Measurements from ENCODE around the gene MAML3.
A peak's percentile ranks its signal among the peaks of the same experiment; 100 is the strongest.

Gene MAML3

DNA sequence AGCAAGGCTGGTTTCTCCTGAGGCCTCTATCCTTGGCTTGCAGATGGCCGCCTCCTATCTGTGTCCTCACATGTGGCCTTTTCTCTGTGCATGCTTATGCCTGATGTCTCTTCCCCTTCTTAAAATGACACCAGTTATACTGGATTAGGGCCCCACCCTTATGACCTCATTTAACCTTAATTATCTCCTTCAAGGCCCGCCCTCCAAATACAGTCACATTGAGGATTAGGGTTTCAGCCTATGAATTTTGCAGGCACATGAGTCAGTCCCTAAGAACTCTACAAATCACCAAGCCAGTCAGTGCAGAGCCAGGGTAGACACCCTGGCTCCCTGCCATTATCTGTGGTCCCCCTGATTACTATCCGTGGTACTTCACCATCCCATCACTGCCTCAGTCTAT, 51.6 kb downstream of the MAML3 start:
- DNase-seq (ENCODE audit: extremely low read depth in 1 of 2, low read depth in 1 of 2) = no peak

- no peak for DNase-seq (ENCODE audit: extremely low read depth in 1 of 2, low read depth in 1 of 2)
Observed at GRCh38 chr4:140100771-140101170, 53.2 kb downstream of the MAML3 start.

- DNase-seq (ENCODE audit: extremely low read depth in 1 of 2, low read depth in 1 of 2) = no peak
Observed at GRCh38 chr4:140099983-140100382, 54.0 kb downstream of the MAML3 start.

DNA sequence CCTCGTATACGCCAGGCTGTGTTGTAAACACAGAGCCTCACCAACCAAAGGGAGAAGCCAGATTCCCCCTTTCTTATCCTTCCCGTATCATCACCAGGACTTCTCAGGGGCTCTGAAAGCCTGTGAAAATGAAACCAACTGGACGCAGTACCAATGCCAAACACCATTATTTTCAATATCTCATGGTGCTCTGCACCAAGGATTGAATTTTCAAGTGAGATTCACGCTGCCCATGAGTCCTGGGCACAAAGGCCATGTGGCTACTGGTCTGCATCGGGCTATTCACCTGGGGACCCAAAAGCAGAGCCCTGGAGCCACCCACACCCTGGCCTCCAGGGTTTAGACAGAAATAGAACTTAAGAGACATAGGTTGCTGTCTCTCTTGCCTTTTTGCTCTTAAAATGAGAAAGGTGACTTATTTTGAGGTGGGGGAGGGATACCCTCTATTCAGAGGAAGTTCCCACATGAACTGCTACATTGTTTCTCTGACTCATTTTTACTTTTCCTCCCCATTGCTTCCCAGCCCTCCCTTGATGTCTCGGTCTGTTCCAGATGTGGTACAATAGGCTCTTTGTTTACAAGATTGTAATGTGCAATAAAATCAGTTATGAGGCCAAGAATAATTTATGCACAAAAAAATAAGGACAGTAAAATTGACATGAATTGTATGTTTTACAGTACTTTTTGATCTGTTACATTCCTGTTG, 55.4 kb downstream of the MAML3 start:
- DNase-seq (ENCODE audit: extremely low read depth in 1 of 2, low read depth in 1 of 2) = no peak

DNA sequence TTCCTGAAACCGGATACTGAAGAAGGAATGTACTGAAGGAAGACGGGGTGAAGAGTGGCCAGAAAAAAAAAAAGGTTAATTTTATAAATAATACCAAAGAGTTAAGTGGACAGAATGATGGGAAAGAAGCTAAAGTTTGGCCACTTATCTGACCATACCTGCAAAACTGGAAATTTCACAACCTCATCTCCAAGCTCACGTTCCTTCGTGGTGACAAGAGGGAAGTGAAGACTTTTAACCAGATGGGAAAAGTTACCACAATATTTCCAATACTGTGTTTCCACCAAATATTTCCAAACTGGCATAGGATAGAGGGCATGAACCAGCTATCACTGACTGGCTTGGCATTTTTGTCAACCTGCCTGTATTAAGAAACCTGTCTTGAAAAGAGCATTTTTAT, 56.4 kb downstream of the MAML3 start:
- no peak for DNase-seq (ENCODE audit: extremely low read depth in 1 of 2, low read depth in 1 of 2)

GRCh38 chr4:140096921-140097320, 57.1 kb downstream of the MAML3 start:
- DNase-seq (ENCODE audit: extremely low read depth in 1 of 2, low read depth in 1 of 2) = no peak

DNA sequence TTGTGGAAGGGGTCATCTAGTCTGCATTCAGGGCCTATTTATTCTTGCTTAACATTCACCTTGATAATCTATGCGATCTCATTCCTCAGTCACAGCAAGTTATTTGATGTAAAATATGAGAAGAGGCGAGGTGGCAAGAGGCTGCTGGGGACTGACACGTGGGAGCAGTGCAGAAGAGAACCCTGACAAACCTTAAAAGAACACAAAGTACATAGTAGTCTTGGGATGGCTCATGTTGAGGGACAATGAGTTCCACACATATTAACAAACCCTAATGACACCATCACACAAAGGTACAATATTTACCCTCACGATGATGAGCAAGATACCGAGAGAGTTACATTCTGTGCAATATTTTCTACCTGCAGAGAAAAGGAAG, 57.5 kb downstream of the MAML3 start:
- no peak for DNase-seq (ENCODE audit: extremely low read depth in 1 of 2, low read depth in 1 of 2)

- peak; percentile 16 to 50 for DNase-seq (ENCODE audit: extremely low read depth in 1 of 2, low read depth in 1 of 2)
Observed at GRCh38 chr4:140095694-140096482, 58.1 kb downstream of the MAML3 start.

DNA sequence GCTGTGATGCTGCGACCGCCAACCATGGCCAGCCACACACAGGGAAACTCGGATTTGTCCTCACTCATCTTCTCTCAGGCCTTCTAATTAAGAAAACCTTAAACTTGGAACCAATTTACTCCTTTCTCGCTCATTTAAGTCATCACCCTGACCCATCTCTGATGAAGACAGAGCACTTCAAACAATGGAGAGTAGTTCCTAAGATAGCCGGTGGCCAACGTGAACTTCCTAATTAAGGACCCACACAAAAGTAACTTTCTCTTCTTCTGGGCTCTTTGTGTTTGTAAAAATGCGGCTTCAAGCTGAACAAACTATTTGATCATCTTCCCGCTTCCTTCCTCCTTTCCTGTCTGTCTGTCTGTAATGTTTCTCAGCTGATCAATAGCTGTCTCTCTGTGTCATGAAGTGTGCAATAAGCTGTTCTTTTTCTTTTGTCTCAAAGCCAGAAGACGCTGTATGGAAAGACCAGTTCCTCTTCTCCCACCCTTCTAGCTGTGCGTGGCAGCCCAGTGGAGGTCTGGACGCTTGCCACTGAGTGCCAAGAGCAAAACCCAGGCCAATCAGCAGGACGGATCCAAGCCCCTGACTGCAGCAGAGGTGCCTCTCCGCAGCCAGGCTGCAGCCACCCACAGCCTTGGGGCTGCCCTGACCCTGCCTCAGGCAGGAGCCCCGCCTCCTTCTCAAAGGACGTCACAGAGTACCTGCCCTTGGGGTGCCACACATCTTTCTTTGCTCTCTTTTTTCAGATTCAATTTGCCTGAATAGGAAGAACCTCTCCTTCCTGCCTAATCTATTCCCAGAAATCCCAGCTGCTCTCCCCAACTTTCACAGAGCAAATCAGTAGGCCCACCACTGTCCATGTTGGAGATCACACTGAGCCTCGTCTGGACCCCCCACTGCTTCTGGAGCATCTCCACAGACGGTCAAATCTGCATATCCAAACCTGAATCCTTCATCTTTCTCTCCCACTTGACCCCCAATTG, 59.3 kb downstream of the MAML3 start:
- DNase-seq (ENCODE audit: extremely low read depth in 1 of 2, low read depth in 1 of 2) = peak; percentile 27 to 40

DNA sequence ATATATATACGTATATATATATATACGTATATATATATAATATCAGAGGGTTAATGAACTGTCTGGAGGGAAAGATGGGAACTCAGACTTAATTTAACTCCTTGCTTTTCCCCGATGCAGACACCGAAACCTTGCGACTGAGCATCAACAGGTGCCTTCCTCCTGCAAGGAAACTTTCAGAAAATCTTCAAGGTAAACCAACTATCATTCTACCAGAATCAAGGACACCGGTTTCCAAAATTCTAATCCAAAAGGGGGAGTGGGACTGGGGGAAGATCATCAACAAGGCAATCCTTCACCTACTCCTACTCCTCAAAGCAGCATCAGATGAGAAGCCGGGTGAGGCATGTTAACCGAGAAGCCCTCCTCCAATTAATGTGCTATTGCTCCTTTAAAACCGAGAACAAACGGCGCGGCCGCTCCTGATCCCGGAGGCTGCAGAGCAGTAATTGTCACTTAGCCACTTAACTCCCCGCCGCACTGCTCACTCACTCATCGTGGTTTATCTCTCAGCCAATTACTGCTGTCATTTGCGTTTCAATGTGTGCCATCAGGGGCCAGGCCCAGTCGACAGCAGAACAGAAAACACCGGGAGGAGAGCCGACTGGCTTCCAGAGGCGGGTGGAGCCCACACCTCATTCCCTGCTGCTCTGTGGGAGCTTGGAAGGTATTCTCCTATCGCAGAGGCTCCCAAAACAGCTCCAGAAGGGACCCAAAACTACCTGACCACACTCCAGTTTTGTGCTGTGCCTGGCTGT, 61.7 kb downstream of the MAML3 start:
- no peak for DNase-seq (ENCODE audit: extremely low read depth in 1 of 2, low read depth in 1 of 2)

- DNase-seq (ENCODE audit: extremely low read depth in 1 of 2, low read depth in 1 of 2) = no peak
Observed at GRCh38 chr4:140091305-140091704, 62.7 kb downstream of the MAML3 start.

DNA sequence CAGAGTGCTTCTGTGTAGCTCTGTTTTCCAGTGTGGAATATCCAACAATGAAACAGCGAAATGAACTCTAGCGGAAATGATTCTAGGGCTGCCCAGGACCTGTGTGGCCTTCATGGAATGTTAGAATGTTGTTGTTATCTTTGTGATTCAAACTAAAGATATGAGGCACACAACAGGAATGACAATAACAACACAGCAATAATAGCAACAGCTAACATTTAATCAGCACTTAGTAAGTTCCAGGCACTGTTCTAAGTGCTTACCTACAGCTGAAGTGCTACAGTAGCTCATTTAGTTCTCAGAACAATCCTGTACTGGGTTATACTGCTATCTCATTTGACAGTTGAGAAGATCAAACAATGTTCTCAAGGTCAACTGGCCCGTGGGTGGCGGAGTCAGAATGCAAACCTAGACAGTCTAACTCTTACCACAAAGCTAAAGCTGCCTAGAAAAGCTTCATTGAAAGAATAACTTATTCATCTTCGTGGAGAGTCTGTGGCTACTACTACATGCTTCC, 63.7 kb downstream of the MAML3 start:
- DNase-seq (ENCODE audit: extremely low read depth in 1 of 2, low read depth in 1 of 2) = no peak

GRCh38 chr4:140089216-140089615, 64.8 kb downstream of the MAML3 start:
- no peak for DNase-seq (ENCODE audit: extremely low read depth in 1 of 2, low read depth in 1 of 2)

DNA sequence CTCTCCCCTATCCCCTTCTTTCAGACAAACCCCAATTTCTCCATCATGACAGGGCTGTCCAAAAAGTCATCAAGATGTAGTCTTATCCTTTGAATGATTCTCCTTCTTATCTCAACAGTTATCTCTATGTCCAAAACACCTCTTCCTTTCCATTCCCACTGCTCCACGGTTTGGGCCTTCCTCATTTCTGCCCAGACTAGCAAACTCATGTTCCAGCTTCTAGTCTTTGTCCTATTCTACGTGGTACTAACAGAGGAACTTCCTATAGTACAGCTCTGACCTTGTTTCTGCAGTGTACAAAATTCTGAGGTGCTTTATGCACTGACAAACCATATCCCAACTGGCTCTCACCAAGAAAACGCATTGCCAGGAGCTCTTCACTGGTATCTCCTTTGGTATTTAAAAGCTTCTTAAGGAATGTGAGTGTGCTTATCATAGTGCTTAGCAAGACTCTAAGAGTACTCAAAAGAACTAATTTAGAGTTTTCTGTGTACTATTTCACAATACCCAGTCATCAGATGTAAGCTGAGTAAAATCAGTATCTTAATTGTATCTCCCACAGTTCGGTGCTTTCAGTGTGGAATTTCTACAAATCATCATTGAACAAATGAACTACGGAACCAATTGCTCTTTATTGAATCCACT, 65.5 kb downstream of the MAML3 start:
- DNase-seq (ENCODE audit: extremely low read depth in 1 of 2, low read depth in 1 of 2) = no peak

- no peak for DNase-seq (ENCODE audit: extremely low read depth in 1 of 2, low read depth in 1 of 2)
Observed at GRCh38 chr4:140085881-140086280, 68.1 kb downstream of the MAML3 start.

DNA sequence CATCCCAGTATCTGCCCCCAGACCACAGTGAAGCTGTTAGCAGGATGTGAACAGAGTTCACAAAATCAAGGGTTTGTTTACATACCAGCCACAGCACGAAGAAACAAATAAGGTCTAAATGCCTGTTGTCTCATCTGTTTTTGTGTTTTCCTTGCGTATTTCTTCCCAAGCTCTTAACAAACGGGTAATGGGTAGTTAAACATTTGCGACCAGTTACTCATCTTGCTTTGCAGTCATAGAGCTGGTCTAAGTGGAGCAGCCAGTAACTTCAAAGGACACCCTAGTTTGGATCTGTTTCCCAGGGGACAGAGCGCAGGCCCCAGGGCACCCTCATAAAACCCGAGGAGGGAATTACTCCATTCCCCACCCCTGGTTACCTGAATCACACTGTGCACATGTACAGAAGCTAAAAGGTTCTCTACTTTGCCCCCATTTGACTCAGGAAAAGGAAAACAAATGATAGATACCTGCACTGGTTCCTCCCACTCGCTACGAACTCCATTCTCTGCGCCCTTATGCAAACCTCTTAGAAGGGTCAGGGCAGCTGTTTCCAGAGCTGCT, 68.8 kb downstream of the MAML3 start:
- no peak for DNase-seq (ENCODE audit: extremely low read depth in 1 of 2, low read depth in 1 of 2)

GRCh38 chr4:140084385-140084784, 69.6 kb downstream of the MAML3 start:
- DNase-seq (ENCODE audit: extremely low read depth in 1 of 2, low read depth in 1 of 2) = no peak

- no peak for DNase-seq (ENCODE audit: extremely low read depth in 1 of 2, low read depth in 1 of 2)
Observed at GRCh38 chr4:140082391-140082755, 71.6 kb downstream of the MAML3 start.

DNA sequence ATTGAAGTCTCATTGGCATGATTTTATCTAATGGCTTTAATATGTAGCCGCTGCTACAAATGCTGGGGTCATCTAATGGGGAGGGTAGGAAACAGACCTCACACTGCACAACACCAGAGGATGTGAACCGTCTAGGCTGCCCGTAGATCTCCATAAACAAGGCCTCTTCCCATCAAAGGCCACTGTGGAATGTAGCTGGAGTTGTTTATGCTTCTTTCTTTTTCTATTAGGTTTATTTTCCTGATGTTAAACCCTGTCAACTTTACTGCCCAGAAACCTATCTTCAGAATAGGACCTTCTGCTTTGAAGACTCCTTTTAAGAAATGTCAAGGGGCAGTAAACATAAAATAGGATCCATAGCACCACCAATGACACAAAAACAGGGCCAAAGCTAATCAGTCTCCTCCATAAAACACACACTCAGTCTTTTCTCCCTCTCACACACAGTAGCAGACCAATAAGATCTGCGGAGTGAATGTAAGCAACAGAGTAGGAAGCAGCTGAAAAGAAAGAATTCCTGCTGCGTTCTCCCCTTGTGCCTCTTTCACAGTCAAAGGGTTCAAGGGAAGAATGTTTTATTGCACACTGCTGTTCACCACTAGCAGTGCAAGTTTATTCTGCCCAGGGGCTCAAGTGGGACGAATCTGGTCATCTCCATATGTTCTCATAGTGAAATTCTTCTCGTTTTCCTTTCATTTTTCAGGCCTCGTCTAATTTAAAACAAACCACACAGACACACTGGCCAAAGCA, 72.2 kb downstream of the MAML3 start:
- no peak for DNase-seq (ENCODE audit: extremely low read depth in 1 of 2, low read depth in 1 of 2)
